Measurements from ENCODE around the gene ILF2.

Gene ILF2

DNA sequence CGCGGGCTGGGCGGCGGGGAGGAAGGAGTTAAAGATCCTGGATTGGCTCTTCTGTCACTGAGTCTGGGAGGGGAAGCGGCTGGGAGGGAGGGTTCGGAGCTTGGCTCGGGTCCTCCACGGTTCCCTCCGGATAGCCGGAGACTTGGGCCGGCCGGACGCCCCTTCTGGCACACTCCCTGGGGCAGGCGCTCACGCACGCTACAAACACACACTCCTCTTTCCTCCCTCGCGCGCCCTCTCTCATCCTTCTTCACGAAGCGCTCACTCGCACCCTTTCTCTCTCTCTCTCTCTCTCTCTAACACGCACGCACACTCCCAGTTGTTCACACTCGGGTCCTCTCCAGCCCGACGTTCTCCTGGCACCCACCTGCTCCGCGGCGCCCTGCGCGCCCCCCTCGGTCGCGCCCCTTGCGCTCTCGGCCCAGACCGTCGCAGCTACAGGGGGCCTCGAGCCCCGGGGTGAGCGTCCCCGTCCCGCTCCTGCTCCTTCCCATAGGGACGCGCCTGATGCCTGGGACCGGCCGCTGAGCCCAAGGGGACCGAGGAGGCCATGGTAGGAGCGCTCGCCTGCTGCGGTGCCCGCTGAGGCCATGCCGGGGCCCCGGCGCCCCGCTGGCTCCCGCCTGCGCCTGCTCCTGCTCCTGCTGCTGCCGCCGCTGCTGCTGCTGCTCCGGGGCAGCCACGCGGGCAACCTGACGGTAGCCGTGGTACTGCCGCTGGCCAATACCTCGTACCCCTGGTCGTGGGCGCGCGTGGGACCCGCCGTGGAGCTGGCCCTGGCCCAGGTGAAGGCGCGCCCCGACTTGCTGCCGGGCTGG lies 7.9 kb upstream of the ILF2 start, which contains the start of gene NPR1 (continued):
- TF ChIP-seq FEZF1 (tag by site-specific recombination; IDR thresholded peaks at IDR 0.05) (no peak), EGR2 (tag by site-specific recombination; IDR thresholded peaks at IDR 0.05; ENCODE audit: low read depth) (no peak), ZNF391 (tag by site-specific recombination; IDR thresholded peaks at IDR 0.05; ENCODE audit: borderline replicate concordance, low read depth) (no peak), ZIC2 (tag by site-specific recombination; IDR thresholded peaks at IDR 0.05) (peak; percentile 96), ZNF24 (tag by site-specific recombination; IDR thresholded peaks at IDR 0.05) (0 out of 2 replicates have a peak, but pooled peaks have one; percentile 23), ZNF132 (tag by site-specific recombination; IDR thresholded peaks at IDR 0.05; ENCODE audit: borderline replicate concordance) (no peak), ZNF558 (tag by site-specific recombination; IDR thresholded peaks at IDR 0.05) (no peak), ZNF624 (tag by site-specific recombination; IDR thresholded peaks at IDR 0.05) (no peak), ZNF48 (tag by site-specific recombination; IDR thresholded peaks at IDR 0.05) (no peak), PRDM1 (tag by site-specific recombination; IDR thresholded peaks at IDR 0.05) (peak; percentile 79), MYNN (tag by site-specific recombination; IDR thresholded peaks at IDR 0.05; ENCODE audit: borderline replicate concordance) (peak; percentile 66; the same call in 1 of the 2 replicates), ZNF837 (tag by site-specific recombination; IDR thresholded peaks at IDR 0.05) (no peak)
- TF ChIP-seq, protein P1, sequence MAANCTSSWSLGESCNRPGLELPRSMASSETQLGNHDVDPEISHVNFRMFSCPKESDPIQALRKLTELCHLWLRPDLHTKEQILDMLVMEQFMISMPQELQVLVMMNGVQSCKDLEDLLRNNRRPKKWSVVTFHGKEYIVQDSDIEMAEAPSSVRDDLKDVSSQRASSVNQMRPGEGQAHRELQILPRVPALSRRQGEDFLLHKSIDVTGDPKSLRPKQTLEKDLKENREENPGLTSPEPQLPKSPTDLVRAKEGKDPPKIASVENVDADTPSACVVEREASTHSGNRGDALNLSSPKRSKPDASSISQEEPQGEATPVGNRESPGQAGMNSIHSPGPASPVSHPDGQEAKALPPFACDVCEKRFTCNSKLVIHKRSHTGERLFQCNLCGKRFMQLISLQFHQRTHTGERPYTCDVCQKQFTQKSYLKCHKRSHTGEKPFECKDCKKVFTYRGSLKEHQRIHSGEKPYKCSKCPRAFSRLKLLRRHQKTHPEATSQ (tag by site-specific recombination; IDR thresholded peaks at IDR 0.05), result no peak
- TF ChIP-seq, protein P2, sequence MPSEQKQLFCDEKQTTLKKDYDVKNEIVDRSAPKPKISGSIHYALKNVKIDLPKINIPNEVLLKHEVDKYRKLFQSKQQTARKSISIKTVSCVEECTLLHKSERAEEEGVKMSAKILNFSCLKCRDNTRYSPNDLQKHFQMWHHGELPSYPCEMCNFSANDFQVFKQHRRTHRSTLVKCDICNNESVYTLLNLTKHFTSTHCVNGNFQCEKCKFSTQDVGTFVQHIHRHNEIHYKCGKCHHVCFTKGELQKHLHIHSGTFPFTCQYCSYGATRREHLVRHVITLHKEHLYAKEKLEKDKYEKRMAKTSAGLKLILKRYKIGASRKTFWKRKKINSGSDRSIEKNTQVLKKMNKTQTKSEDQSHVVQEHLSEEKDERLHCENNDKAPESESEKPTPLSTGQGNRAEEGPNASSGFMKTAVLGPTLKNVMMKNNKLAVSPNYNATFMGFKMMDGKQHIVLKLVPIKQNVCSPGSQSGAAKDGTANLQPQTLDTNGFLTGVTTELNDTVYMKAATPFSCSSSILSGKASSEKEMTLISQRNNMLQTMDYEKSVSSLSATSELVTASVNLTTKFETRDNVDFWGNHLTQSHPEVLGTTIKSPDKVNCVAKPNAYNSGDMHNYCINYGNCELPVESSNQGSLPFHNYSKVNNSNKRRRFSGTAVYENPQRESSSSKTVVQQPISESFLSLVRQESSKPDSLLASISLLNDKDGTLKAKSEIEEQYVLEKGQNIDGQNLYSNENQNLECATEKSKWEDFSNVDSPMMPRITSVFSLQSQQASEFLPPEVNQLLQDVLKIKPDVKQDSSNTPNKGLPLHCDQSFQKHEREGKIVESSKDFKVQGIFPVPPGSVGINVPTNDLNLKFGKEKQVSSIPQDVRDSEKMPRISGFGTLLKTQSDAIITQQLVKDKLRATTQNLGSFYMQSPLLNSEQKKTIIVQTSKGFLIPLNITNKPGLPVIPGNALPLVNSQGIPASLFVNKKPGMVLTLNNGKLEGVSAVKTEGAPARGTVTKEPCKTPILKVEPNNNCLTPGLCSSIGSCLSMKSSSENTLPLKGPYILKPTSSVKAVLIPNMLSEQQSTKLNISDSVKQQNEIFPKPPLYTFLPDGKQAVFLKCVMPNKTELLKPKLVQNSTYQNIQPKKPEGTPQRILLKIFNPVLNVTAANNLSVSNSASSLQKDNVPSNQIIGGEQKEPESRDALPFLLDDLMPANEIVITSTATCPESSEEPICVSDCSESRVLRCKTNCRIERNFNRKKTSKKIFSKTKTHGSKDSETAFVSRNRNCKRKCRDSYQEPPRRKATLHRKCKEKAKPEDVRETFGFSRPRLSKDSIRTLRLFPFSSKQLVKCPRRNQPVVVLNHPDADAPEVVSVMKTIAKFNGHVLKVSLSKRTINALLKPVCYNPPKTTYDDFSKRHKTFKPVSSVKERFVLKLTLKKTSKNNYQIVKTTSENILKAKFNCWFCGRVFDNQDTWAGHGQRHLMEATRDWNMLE (tag by site-specific recombination; conservative IDR thresholded peaks at IDR 0.05; ENCODE audit: low read depth), result no peak
- TF ChIP-seq, protein P3, sequence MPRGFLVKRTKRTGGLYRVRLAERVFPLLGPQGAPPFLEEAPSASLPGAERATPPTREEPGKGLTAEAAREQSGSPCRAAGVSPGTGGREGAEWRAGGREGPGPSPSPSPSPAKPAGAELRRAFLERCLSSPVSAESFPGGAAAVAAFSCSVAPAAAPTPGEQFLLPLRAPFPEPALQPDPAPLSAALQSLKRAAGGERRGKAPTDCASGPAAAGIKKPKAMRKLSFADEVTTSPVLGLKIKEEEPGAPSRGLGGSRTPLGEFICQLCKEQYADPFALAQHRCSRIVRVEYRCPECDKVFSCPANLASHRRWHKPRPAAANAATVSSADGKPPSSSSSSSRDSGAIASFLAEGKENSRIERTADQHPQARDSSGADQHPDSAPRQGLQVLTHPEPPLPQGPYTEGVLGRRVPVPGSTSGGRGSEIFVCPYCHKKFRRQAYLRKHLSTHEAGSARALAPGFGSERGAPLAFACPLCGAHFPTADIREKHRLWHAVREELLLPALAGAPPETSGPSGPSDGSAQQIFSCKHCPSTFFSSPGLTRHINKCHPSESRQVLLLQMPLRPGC (tag by site-specific recombination; IDR thresholded peaks at IDR 0.05), result no peak
- TF ChIP-seq, protein P4, sequence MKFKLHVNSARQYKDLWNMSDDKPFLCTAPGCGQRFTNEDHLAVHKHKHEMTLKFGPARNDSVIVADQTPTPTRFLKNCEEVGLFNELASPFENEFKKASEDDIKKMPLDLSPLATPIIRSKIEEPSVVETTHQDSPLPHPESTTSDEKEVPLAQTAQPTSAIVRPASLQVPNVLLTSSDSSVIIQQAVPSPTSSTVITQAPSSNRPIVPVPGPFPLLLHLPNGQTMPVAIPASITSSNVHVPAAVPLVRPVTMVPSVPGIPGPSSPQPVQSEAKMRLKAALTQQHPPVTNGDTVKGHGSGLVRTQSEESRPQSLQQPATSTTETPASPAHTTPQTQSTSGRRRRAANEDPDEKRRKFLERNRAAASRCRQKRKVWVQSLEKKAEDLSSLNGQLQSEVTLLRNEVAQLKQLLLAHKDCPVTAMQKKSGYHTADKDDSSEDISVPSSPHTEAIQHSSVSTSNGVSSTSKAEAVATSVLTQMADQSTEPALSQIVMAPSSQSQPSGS (tag by site-specific recombination; IDR thresholded peaks at IDR 0.05; ENCODE audit: low read depth), result no peak
- TF ChIP-seq, protein P5, sequence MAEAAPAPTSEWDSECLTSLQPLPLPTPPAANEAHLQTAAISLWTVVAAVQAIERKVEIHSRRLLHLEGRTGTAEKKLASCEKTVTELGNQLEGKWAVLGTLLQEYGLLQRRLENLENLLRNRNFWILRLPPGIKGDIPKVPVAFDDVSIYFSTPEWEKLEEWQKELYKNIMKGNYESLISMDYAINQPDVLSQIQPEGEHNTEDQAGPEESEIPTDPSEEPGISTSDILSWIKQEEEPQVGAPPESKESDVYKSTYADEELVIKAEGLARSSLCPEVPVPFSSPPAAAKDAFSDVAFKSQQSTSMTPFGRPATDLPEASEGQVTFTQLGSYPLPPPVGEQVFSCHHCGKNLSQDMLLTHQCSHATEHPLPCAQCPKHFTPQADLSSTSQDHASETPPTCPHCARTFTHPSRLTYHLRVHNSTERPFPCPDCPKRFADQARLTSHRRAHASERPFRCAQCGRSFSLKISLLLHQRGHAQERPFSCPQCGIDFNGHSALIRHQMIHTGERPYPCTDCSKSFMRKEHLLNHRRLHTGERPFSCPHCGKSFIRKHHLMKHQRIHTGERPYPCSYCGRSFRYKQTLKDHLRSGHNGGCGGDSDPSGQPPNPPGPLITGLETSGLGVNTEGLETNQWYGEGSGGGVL (tag by site-specific recombination; IDR thresholded peaks at IDR 0.05), result peak; percentile 75; the same call in 1 of the 2 replicates
- TF ChIP-seq, protein P6, sequence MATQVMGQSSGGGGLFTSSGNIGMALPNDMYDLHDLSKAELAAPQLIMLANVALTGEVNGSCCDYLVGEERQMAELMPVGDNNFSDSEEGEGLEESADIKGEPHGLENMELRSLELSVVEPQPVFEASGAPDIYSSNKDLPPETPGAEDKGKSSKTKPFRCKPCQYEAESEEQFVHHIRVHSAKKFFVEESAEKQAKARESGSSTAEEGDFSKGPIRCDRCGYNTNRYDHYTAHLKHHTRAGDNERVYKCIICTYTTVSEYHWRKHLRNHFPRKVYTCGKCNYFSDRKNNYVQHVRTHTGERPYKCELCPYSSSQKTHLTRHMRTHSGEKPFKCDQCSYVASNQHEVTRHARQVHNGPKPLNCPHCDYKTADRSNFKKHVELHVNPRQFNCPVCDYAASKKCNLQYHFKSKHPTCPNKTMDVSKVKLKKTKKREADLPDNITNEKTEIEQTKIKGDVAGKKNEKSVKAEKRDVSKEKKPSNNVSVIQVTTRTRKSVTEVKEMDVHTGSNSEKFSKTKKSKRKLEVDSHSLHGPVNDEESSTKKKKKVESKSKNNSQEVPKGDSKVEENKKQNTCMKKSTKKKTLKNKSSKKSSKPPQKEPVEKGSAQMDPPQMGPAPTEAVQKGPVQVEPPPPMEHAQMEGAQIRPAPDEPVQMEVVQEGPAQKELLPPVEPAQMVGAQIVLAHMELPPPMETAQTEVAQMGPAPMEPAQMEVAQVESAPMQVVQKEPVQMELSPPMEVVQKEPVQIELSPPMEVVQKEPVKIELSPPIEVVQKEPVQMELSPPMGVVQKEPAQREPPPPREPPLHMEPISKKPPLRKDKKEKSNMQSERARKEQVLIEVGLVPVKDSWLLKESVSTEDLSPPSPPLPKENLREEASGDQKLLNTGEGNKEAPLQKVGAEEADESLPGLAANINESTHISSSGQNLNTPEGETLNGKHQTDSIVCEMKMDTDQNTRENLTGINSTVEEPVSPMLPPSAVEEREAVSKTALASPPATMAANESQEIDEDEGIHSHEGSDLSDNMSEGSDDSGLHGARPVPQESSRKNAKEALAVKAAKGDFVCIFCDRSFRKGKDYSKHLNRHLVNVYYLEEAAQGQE (tag by site-specific recombination; IDR thresholded peaks at IDR 0.05), result 0 out of 2 replicates have a peak, but pooled peaks have one; percentile 40
- TF ChIP-seq, protein P7, sequence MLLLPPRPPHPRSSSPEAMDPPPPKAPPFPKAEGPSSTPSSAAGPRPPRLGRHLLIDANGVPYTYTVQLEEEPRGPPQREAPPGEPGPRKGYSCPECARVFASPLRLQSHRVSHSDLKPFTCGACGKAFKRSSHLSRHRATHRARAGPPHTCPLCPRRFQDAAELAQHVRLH (tag by site-specific recombination; IDR thresholded peaks at IDR 0.05), result no peak
- TF ChIP-seq, protein P8, sequence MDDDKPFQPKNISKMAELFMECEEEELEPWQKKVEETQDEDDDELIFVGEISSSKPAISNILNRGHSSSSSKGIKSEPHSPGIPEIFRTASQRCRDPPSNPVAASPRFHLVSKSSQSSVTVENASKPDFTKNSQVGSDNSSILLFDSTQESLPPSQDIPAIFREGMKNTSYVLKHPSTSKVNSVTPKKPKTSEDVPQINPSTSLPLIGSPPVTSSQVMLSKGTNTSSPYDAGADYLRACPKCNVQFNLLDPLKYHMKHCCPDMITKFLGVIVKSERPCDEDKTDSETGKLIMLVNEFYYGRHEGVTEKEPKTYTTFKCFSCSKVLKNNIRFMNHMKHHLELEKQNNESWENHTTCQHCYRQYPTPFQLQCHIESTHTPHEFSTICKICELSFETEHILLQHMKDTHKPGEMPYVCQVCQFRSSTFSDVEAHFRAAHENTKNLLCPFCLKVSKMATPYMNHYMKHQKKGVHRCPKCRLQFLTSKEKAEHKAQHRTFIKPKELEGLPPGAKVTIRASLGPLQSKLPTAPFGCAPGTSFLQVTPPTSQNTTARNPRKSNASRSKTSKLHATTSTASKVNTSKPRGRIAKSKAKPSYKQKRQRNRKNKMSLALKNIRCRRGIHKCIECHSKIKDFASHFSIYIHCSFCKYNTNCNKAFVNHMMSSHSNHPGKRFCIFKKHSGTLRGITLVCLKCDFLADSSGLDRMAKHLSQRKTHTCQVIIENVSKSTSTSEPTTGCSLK (tag by site-specific recombination; IDR thresholded peaks at IDR 0.05), result no peak
